ENCODE data around the gene KPNA2. TPM values are rescaled to one million over a fixed set of nuclear protein-coding genes. Genes with fewer than 3 reads are reported as not detected.
A peak's percentile ranks its signal among the peaks of the same experiment; 100 is the strongest.

KPNA2 gene
- total and polyA plus RNA-seq, 9 of the 15 experiments (the other 6 are each of a cell fraction or from before 2014, with no cell fraction given): 132 to 984 (median 241) TPM

GRCh38 chr17:67993153-67993997, 42.2 kb upstream of the KPNA2 start (continued):
- TF ChIP-seq ZNF592 (IDR thresholded peaks at IDR 0.05) (no peak), ARID1B (IDR thresholded peaks at IDR 0.05) (no peak), BCOR (IDR thresholded peaks at IDR 0.05) (no peak), HLTF (IDR thresholded peaks at IDR 0.05) (no peak), ZNF77 (CRISPR knock-in tag; IDR thresholded peaks at IDR 0.05) (no peak), SIRT6 (IDR thresholded peaks at IDR 0.05; ENCODE audit: low read depth, low read length) (no peak), HNRNPK (IDR thresholded peaks at IDR 0.05; ENCODE audit: low read depth, low read length, poor library complexity, severe bottlenecking) (no peak), THRAP3 (IDR thresholded peaks at IDR 0.05; ENCODE audit: borderline replicate concordance) (no peak), TRIM25 (IDR thresholded peaks at IDR 0.05; ENCODE audit: borderline replicate concordance) (no peak), ZFPM2 (CRISPR knock-in tag; IDR thresholded peaks at IDR 0.05) (no peak), RBM34 (IDR thresholded peaks at IDR 0.05; ENCODE audit: borderline replicate concordance, insufficient read depth, low read length) (no peak), E2F6 (IDR thresholded peaks at IDR 0.05; ENCODE audit: borderline replicate concordance in 1 of 2, extremely low read depth in 1 of 2, insufficient read depth in 1 of 2, insufficient read length in 1 of 2, low read depth in 1 of 2, low read length in 1 of 2, poor library complexity in 1 of 2, severe bottlenecking in 1 of 2) (peak in 1 of 2 experiments; percentile 79), BRF2 (IDR thresholded peaks at IDR 0.05; ENCODE audit: borderline replicate concordance, insufficient read depth, insufficient read length) (no peak), ZNF766 (CRISPR knock-in tag; conservative IDR thresholded peaks at IDR 0.05) (peak; percentile 99), CCNT2 (IDR thresholded peaks at IDR 0.05; ENCODE audit: borderline replicate concordance, extremely low read depth, insufficient read length, low read depth, low read length) (no peak)

Data from K562 (cell line).